Activated CD4-positive, alpha-beta memory T cell treated with anti-CD3 and anti-CD28 coated beads, Interleukin-2, amount 10 ng/mL, durations not matched to agents 7 days and 5 days (primary cell): ENCODE measurements around the gene FSHR. TPM values are rescaled to one million over a fixed set of nuclear protein-coding genes. Genes with fewer than 3 reads are reported as not detected.

Experiments
- CTCF ChIA-PET: fragments of 350-600 bp; sonication (Branson Sonifier 250); formaldehyde crosslinking; loops from one replicate; lab custom pipeline; 2021; ENCODE audit warnings: antibody characterized with exemption, inconsistent platforms; lab: Charles Lee
- POLR2A ChIA-PET: fragments of 350-600 bp; sonication (Branson Sonifier 250); formaldehyde crosslinking; loops from one replicate; lab custom pipeline; 2021; ENCODE audit warnings: antibody characterized with exemption; lab: Charles Lee
- DNase-seq: peaks from one replicate; pipeline ENCODE4 v3.0.0-alpha.2; 2020
- H3K27ac Mint-ChIP-seq: one replicate; pipeline ENCODE4 v1.8.0; 2021; ENCODE audit warnings: mild to moderate bottlenecking, mixed read lengths
- H3K27me3 Mint-ChIP-seq: one replicate; pipeline ENCODE4 v1.8.0; 2021; ENCODE audit warnings: mixed read lengths
- H3K36me3 Mint-ChIP-seq: one replicate; pipeline ENCODE4 v1.8.0; 2021; ENCODE audit warnings: low read depth, mixed read lengths
- H3K4me1 Mint-ChIP-seq: one replicate; pipeline ENCODE4 v1.8.0; 2021; ENCODE audit warnings: mixed read lengths
- H3K4me3 Mint-ChIP-seq: one replicate; pipeline ENCODE4 v1.8.0; 2021; ENCODE audit warnings: mild to moderate bottlenecking, mixed read lengths
- H3K9me3 Mint-ChIP-seq: one replicate; pipeline ENCODE4 v1.8.0; 2021; ENCODE audit warnings: mixed read lengths
- total RNA-seq, 2 experiments: library from RNA; stranded (reverse); gene quantifications; one replicate each; pipeline ENCODE4 v1.2.3, GENCODE V29; 2021

The FSHR gene
- total RNA-seq, 2 experiments from 2014 or later: not detected

- H3K36me3 Mint-ChIP-seq: no peaks in the 10 kb centered on the region
- no peak overlapping the region for H3K27ac Mint-ChIP-seq
- POLR2A ChIA-PET: no interaction called here
- H3K4me3 Mint-ChIP-seq: no peak overlapping the region
- CTCF ChIA-PET: no interaction called here
- H3K9me3 Mint-ChIP-seq: peaks cover 5% of the 10 kb centered on the region
- H3K27me3 Mint-ChIP-seq: no peaks in the 10 kb centered on the region
- H3K4me1 Mint-ChIP-seq: no peaks in the 10 kb centered on the region
- DNase-seq: no peak
Measured at GRCh38 chr2:49105506-49105905, 48.8 kb downstream of the FSHR start.

- ChIA-PET CTCF (interaction anchor here (0.8 kb wide), 1 partner anchor 11 kb away, joined by 3 read pairs; no protein-coding TSS in a partner anchor), POLR2A (no interaction called here)
- no peaks in the 10 kb centered on the region for H3K9me3 Mint-ChIP-seq
- H3K36me3 Mint-ChIP-seq: no peaks in the 10 kb centered on the region
- DNase-seq: no peak
- H3K4me1 Mint-ChIP-seq: no peaks in the 10 kb centered on the region
- no peak overlapping the region for H3K4me3 Mint-ChIP-seq
- H3K27ac Mint-ChIP-seq: no peak overlapping the region
- no peaks in the 10 kb centered on the region for H3K27me3 Mint-ChIP-seq
Measured at GRCh38 chr2:49102146-49102545, 52.2 kb downstream of the FSHR start.

- H3K27me3 Mint-ChIP-seq: no peaks in the 10 kb centered on the region
- POLR2A ChIA-PET: no interaction called here
- H3K4me3 Mint-ChIP-seq: no peak overlapping the region
- no peak overlapping the region for H3K27ac Mint-ChIP-seq
- no peaks in the 10 kb centered on the region for H3K36me3 Mint-ChIP-seq
- peaks cover 3% of the 10 kb centered on the region for H3K9me3 Mint-ChIP-seq
- CTCF ChIA-PET: no interaction called here
- no peak for DNase-seq
- H3K4me1 Mint-ChIP-seq: no peaks in the 10 kb centered on the region
Measured at GRCh38 chr2:49080681-49081080, 73.6 kb downstream of the FSHR start.

GRCh38 chr2:49070716-49071115 is 83.6 kb downstream of the FSHR start:
- CTCF ChIA-PET: no interaction called here
- POLR2A ChIA-PET: no interaction called here

GRCh38 chr2:49069829-49070228 is 84.5 kb downstream of the FSHR start:
- ChIA-PET POLR2A (no interaction called here), CTCF (no interaction called here)
- Mint-ChIP-seq H3K9me3 (peaks cover 3% of the 10 kb centered on the region), H3K4me1 (no peaks in the 10 kb centered on the region), H3K4me3 (no peak overlapping the region), H3K27ac (no peak overlapping the region), H3K36me3 (no peaks in the 10 kb centered on the region), H3K27me3 (no peaks in the 10 kb centered on the region)
- no peak for DNase-seq

More at GRCh38 chr2:49070716-49071115, 83.6 kb downstream of the FSHR start:
- no peaks in the 10 kb centered on the region for H3K36me3 Mint-ChIP-seq
- peaks cover 3% of the 10 kb centered on the region for H3K9me3 Mint-ChIP-seq
- no peak overlapping the region for H3K4me3 Mint-ChIP-seq
- no peaks in the 10 kb centered on the region for H3K27me3 Mint-ChIP-seq
- DNase-seq: no peak
- H3K27ac Mint-ChIP-seq: no peak overlapping the region
- no peaks in the 10 kb centered on the region for H3K4me1 Mint-ChIP-seq

- no peak overlapping the region for H3K27ac Mint-ChIP-seq
- no peaks in the 10 kb centered on the region for H3K4me1 Mint-ChIP-seq
- no peaks in the 10 kb centered on the region for H3K27me3 Mint-ChIP-seq
- POLR2A ChIA-PET: no interaction called here
- no peak for DNase-seq
- CTCF ChIA-PET: no interaction called here
- H3K4me3 Mint-ChIP-seq: no peak overlapping the region
- H3K36me3 Mint-ChIP-seq: no peaks in the 10 kb centered on the region
- H3K9me3 Mint-ChIP-seq: no peaks in the 10 kb centered on the region
Measured at GRCh38 chr2:49068613-49069012, 85.7 kb downstream of the FSHR start.

- CTCF ChIA-PET: no interaction called here
- H3K4me3 Mint-ChIP-seq: no peak overlapping the region
- H3K36me3 Mint-ChIP-seq: no peaks in the 10 kb centered on the region
Measured at GRCh38 chr2:49067971-49068370, 86.3 kb downstream of the FSHR start.

GRCh38 chr2:49053156-49053555 is 101.2 kb downstream of the FSHR start:
- Mint-ChIP-seq H3K4me3 (no peak overlapping the region), H3K27ac (no peak overlapping the region), H3K4me1 (no peaks in the 10 kb centered on the region), H3K9me3 (peaks cover 5% of the 10 kb centered on the region), H3K36me3 (no peaks in the 10 kb centered on the region), H3K27me3 (no peaks in the 10 kb centered on the region)
- CTCF ChIA-PET: no interaction called here
- no peak for DNase-seq
- POLR2A ChIA-PET: no interaction called here

More at GRCh38 chr2:49067971-49068370, 86.3 kb downstream of the FSHR start:
- no peaks in the 10 kb centered on the region for H3K27me3 Mint-ChIP-seq
- no peak overlapping the region for H3K27ac Mint-ChIP-seq
- POLR2A ChIA-PET: no interaction called here
- H3K4me1 Mint-ChIP-seq: no peaks in the 10 kb centered on the region
- no peaks in the 10 kb centered on the region for H3K9me3 Mint-ChIP-seq
- DNase-seq: no peak

GRCh38 chr2:49050265-49050664 is 104.0 kb downstream of the FSHR start:
- DNase-seq: no peak
- Mint-ChIP-seq H3K9me3 (peaks cover 5% of the 10 kb centered on the region), H3K27me3 (no peaks in the 10 kb centered on the region), H3K36me3 (no peaks in the 10 kb centered on the region), H3K27ac (no peak overlapping the region), H3K4me1 (no peaks in the 10 kb centered on the region), H3K4me3 (no peak overlapping the region)
- ChIA-PET POLR2A (no interaction called here), CTCF (no interaction called here)

GRCh38 chr2:49049161-49049560 is 105.2 kb downstream of the FSHR start:
- Mint-ChIP-seq H3K27ac (no peak overlapping the region), H3K36me3 (no peaks in the 10 kb centered on the region), H3K4me1 (no peaks in the 10 kb centered on the region), H3K4me3 (no peak overlapping the region), H3K9me3 (no peaks in the 10 kb centered on the region), H3K27me3 (no peaks in the 10 kb centered on the region)
- no peak for DNase-seq
- ChIA-PET POLR2A (no interaction called here), CTCF (no interaction called here)

GRCh38 chr2:49045083-49045482 is 109.2 kb downstream of the FSHR start:
- CTCF ChIA-PET: no interaction called here
- Mint-ChIP-seq H3K27me3 (no peaks in the 10 kb centered on the region), H3K9me3 (no peaks in the 10 kb centered on the region), H3K4me3 (no peak overlapping the region), H3K36me3 (no peaks in the 10 kb centered on the region), H3K4me1 (no peaks in the 10 kb centered on the region), H3K27ac (no peak overlapping the region)
- POLR2A ChIA-PET: no interaction called here
- no peak for DNase-seq

GRCh38 chr2:49044350-49045079 is 109.8 kb downstream of the FSHR start:
- no peak overlapping the region for H3K4me3 Mint-ChIP-seq
- POLR2A ChIA-PET: no interaction called here
- no peak for DNase-seq
- H3K27me3 Mint-ChIP-seq: no peaks in the 10 kb centered on the region
- H3K9me3 Mint-ChIP-seq: no peaks in the 10 kb centered on the region
- H3K36me3 Mint-ChIP-seq: no peaks in the 10 kb centered on the region
- no peaks in the 10 kb centered on the region for H3K4me1 Mint-ChIP-seq
- H3K27ac Mint-ChIP-seq: no peak overlapping the region
- CTCF ChIA-PET: no interaction called here

- Mint-ChIP-seq H3K27ac (no peak overlapping the region), H3K4me3 (no peak overlapping the region), H3K36me3 (no peaks in the 10 kb centered on the region), H3K4me1 (no peaks in the 10 kb centered on the region), H3K9me3 (no peaks in the 10 kb centered on the region), H3K27me3 (no peaks in the 10 kb centered on the region)
- CTCF ChIA-PET: no interaction called here
- POLR2A ChIA-PET: no interaction called here
- DNase-seq: no peak
Measured at GRCh38 chr2:49043405-49043982, 110.8 kb downstream of the FSHR start.

GRCh38 chr2:49042488-49042887 is 111.8 kb downstream of the FSHR start:
- Mint-ChIP-seq H3K36me3 (no peaks in the 10 kb centered on the region), H3K27me3 (no peaks in the 10 kb centered on the region), H3K4me1 (no peaks in the 10 kb centered on the region), H3K4me3 (no peak overlapping the region), H3K27ac (no peak overlapping the region), H3K9me3 (no peaks in the 10 kb centered on the region)
- CTCF ChIA-PET: no interaction called here
- POLR2A ChIA-PET: no interaction called here
- no peak for DNase-seq
